Activated B cell treated with CpG ODN at 0.5 μM for 24 hours (primary cell): ENCODE measurements around the gene JAZF1. TPM values are rescaled to one million over a fixed set of nuclear protein-coding genes. Genes with fewer than 3 reads are reported as not detected.

ENCODE experiments used
- ATAC-seq: fragments of 200-7000 bp; cut with Tn5 transposase; one replicate; pipeline ENCODE4 v1.10.0; 2021; ENCODE audit warnings: low read depth, mild to moderate bottlenecking, moderate library complexity
- CTCF ChIA-PET: fragments of 350-600 bp; sonication (Branson Sonifier 250); formaldehyde crosslinking; loops from one replicate; lab custom pipeline; 2021; ENCODE audit warnings: antibody characterized with exemption; lab: Charles Lee
- POLR2A ChIA-PET: fragments of 350-600 bp; sonication (Branson Sonifier 250); formaldehyde crosslinking; loops from one replicate; lab custom pipeline; 2021; ENCODE audit warnings: antibody characterized with exemption; lab: Charles Lee
- DNase-seq: peaks from one replicate; pipeline ENCODE4 v3.0.0; 2022
- H3K27ac Mint-ChIP-seq: one replicate; pipeline ENCODE4 v1.8.0; 2020; ENCODE audit warnings: mixed read lengths
- H3K27me3 Mint-ChIP-seq: one replicate; pipeline ENCODE4 v1.8.0; 2021; ENCODE audit warnings: mixed read lengths
- H3K36me3 Mint-ChIP-seq: one replicate; pipeline ENCODE4 v1.8.0; 2021; ENCODE audit warnings: low read depth, mixed read lengths
- H3K4me1 Mint-ChIP-seq: one replicate; pipeline ENCODE4 v1.8.0; 2021; ENCODE audit warnings: mixed read lengths
- H3K4me3 Mint-ChIP-seq: one replicate; pipeline ENCODE4 v1.8.0; 2020; ENCODE audit warnings: mild to moderate bottlenecking, mixed read lengths
- H3K9me3 Mint-ChIP-seq: one replicate; pipeline ENCODE4 v1.8.0; 2020; ENCODE audit warnings: mixed read lengths
- CTCF ChIP-seq: fragments of 200-600 bp; IDR thresholded peaks from one replicate; pipeline ENCODE4 v1.8.0; 2022; ENCODE audit warnings: antibody characterized with exemption, mild to moderate bottlenecking
- intact Hi-C: fragments of 100-400 bp; cut with micrococcal nuclease; formaldehyde crosslinking; loops from one replicate; pipeline ENCODE4 v1.15.1; 2024
- total RNA-seq: library from RNA; stranded (reverse); gene quantifications from 2 replicates; pipeline ENCODE4 v1.2.3, GENCODE V29; 2022

Gene JAZF1
- total RNA-seq, 1 donor from 2014 or later: 54.8 TPM

- TF ChIP-seq CTCF: no peak
- CTCF ChIA-PET: interaction anchor here (1.0 kb wide), 1 partner anchor 12 kb away, joined by 3 read pairs; no protein-coding TSS in a partner anchor
- ATAC-seq (no peak), DNase-seq (no peak)
- POLR2A ChIA-PET: interaction anchor here (1.8 kb wide), 1 partner anchor 23 kb away, joined by 4 read pairs; no protein-coding TSS in a partner anchor
- no peaks in the 10 kb centered on the region for H3K27me3 Mint-ChIP-seq
- H3K4me3 Mint-ChIP-seq: no peak overlapping the region
- H3K9me3 Mint-ChIP-seq: no peaks in the 10 kb centered on the region
- no peaks in the 10 kb centered on the region for H3K36me3 Mint-ChIP-seq
- no peaks in the 10 kb centered on the region for H3K4me1 Mint-ChIP-seq
- intact Hi-C loops: no loop called here
- no peak overlapping the region for H3K27ac Mint-ChIP-seq
Observed at GRCh38 chr7:28217143-28217542, 36.5 kb upstream of the JAZF1 start.

GRCh38 chr7:28211006-28211405, 30.4 kb upstream of the JAZF1 start:
- intact Hi-C loops: no loop called here
- Mint-ChIP-seq H3K36me3 (peaks cover 2% of the 10 kb centered on the region), H3K27me3 (no peaks in the 10 kb centered on the region), H3K27ac (no peak overlapping the region), H3K4me1 (peaks cover 54% of the 10 kb centered on the region), H3K9me3 (peaks cover 10% of the 10 kb centered on the region), H3K4me3 (no peak overlapping the region)
- CTCF ChIA-PET: no interaction called here
- DNase-seq (no peak), ATAC-seq (no peak)
- no peak for TF ChIP-seq CTCF
- POLR2A ChIA-PET: no interaction called here

- Mint-ChIP-seq H3K4me1 (peaks cover 73% of the 10 kb centered on the region), H3K27me3 (no peaks in the 10 kb centered on the region), H3K9me3 (peaks cover 10% of the 10 kb centered on the region), H3K36me3 (peaks cover 2% of the 10 kb centered on the region), H3K27ac (peak overlapping the region; percentile 88), H3K4me3 (peak overlapping the region; percentile 5)
- no peak for ATAC-seq
- no peak for DNase-seq
- intact Hi-C loops: loop anchor here (5.0 kb wide), 1 partner anchor 34 kb away; no protein-coding TSS in a partner anchor
- ChIA-PET POLR2A (interaction anchor here (0.7 to 2.5 kb wide), 5 partner anchors 18 to 76 kb away, joined by 3 to 10 read pairs (median 5); no protein-coding TSS in a partner anchor), CTCF (interaction anchor here (0.6 to 1.5 kb wide), 4 partner anchors 24 to 114 kb away, joined by 3 to 4 read pairs (median 3); no protein-coding TSS in a partner anchor)
- no peak for TF ChIP-seq CTCF
Observed at GRCh38 chr7:28208506-28208905, 27.9 kb upstream of the JAZF1 start.

DNA sequence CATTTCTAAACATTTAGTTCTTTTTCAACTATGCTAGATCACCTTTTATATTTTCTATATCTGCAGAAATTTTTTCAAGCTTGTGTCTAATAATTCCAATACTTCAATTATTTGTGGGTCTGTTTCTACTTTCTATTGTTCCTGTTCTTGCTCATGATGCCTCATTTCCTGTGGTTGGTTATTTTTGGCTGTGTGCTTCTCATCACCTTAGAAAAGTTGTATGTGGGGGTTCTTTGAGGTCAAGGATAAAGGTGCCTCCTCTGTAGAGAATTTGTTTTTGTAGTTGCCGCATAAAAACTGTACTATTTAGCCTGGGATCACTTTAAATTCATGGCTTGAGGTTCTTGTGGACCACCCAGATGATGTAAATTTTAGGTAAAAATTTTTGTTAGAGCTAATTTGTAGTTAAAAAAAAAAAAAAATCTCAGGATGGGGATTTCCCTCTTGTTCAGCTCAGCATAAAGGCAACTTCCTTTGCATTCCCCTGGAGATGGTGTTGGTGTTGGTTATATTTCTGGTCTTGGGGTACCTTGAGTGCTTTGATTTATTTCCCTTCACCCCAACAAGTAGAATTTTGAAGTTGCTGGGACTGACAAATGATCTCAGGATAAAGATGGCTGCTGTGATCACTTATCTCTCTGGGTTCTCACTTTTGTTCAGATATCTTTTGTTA, 27.0 kb upstream of the JAZF1 start:
- DNase-seq (no peak), ATAC-seq (peak; percentile 78)
- intact Hi-C loops: loop anchor here (1.0 to 5.0 kb wide), 6 partner anchors 15 to 63 kb away; no protein-coding TSS in a partner anchor

More for the DNA sequence above, 27.0 kb upstream of the JAZF1 start:
- no peak for TF ChIP-seq CTCF
- POLR2A ChIA-PET: interaction anchor here (0.6 to 2.5 kb wide), 14 partner anchors 14 to 1810 kb away, joined by 3 to 10 read pairs (median 3); no protein-coding TSS in a partner anchor
- Mint-ChIP-seq H3K27me3 (no peaks in the 10 kb centered on the region), H3K27ac (peak overlapping the region; percentile 88), H3K4me3 (peak overlapping the region; percentile 66), H3K36me3 (peaks cover 2% of the 10 kb centered on the region), H3K9me3 (peaks cover 10% of the 10 kb centered on the region), H3K4me1 (peaks cover 81% of the 10 kb centered on the region)
- CTCF ChIA-PET: interaction anchor here (1.0 to 1.5 kb wide), 6 partner anchors 23 to 112 kb away, joined by 3 to 4 read pairs (median 3); no protein-coding TSS in a partner anchor
